ENCODE results near the gene IL22.

Gene IL22

GRCh38 chr12:68252077-68252476, 1.3 kb downstream of the IL22 start:
- H3K4me3 ChIP-seq (ENCODE audit: low read length) = no peak overlapping the region
- TF ChIP-seq CTCF (conservative IDR thresholded peaks at IDR 0.05; ENCODE audit: low read depth, low read length) = no peak
- DNase-seq (ENCODE audit: low read depth) = no peak

GRCh38 chr12:68250454-68250853, 3.0 kb downstream of the IL22 start:
- TF ChIP-seq CTCF (conservative IDR thresholded peaks at IDR 0.05; ENCODE audit: low read depth, low read length) = no peak
- peak; percentile 48 for DNase-seq (ENCODE audit: low read depth)
- no peak overlapping the region for H3K4me3 ChIP-seq (ENCODE audit: low read length)

- no peak for DNase-seq (ENCODE audit: low read depth)
- no peak for TF ChIP-seq CTCF (conservative IDR thresholded peaks at IDR 0.05; ENCODE audit: low read depth, low read length)
- no peak overlapping the region for H3K4me3 ChIP-seq (ENCODE audit: low read length)
Measured at GRCh38 chr12:68247785-68248184, 5.6 kb downstream of the IL22 start.

GRCh38 chr12:68246350-68246749, 7.1 kb downstream of the IL22 start:
- TF ChIP-seq CTCF (conservative IDR thresholded peaks at IDR 0.05; ENCODE audit: low read depth, low read length) = no peak
- no peak overlapping the region for H3K4me3 ChIP-seq (ENCODE audit: low read length)
- DNase-seq (ENCODE audit: low read depth) = no peak

- peak overlapping the region; percentile 38 for H3K4me3 ChIP-seq (ENCODE audit: low read length)
Measured at GRCh38 chr12:68245180-68246021, 8.0 kb downstream of the IL22 start.

GRCh38 chr12:68242777-68243176, 10.6 kb downstream of the IL22 start:
- TF ChIP-seq CTCF (conservative IDR thresholded peaks at IDR 0.05; ENCODE audit: low read depth, low read length) = no peak

More at GRCh38 chr12:68245180-68246021, 8.0 kb downstream of the IL22 start:
- no peak for DNase-seq (ENCODE audit: low read depth)
- no peak for TF ChIP-seq CTCF (conservative IDR thresholded peaks at IDR 0.05; ENCODE audit: low read depth, low read length)

GRCh38 chr12:68240975-68241374, 12.4 kb downstream of the IL22 start:
- no peak overlapping the region for H3K4me3 ChIP-seq (ENCODE audit: low read length)
- no peak for TF ChIP-seq CTCF (conservative IDR thresholded peaks at IDR 0.05; ENCODE audit: low read depth, low read length)
- no peak for DNase-seq (ENCODE audit: low read depth)

More at GRCh38 chr12:68242777-68243176, 10.6 kb downstream of the IL22 start:
- H3K4me3 ChIP-seq (ENCODE audit: low read length) = no peak overlapping the region
- no peak for DNase-seq (ENCODE audit: low read depth)
